Activated gamma-delta T cell treated with anti-CD3 and anti-CD28 coated beads, Interleukin-2, amount 50 U/mL, for 16 hours (primary cell): ENCODE data around the gene CSK.

Experiments
- DNase-seq: peaks from one replicate; pipeline ENCODE4 v3.0.0-alpha.2; 2020; ENCODE audit warnings: low read depth

Gene CSK

GRCh38 chr15:74801311-74801997 lies 19.6 kb downstream of the CSK start:
- no peak for DNase-seq

GRCh38 chr15:74802290-74802689 lies 20.4 kb downstream of the CSK start:
- DNase-seq, result no peak

GRCh38 chr15:74802862-74803447 lies 21.1 kb downstream of the CSK start:
- DNase-seq, result no peak

DNA sequence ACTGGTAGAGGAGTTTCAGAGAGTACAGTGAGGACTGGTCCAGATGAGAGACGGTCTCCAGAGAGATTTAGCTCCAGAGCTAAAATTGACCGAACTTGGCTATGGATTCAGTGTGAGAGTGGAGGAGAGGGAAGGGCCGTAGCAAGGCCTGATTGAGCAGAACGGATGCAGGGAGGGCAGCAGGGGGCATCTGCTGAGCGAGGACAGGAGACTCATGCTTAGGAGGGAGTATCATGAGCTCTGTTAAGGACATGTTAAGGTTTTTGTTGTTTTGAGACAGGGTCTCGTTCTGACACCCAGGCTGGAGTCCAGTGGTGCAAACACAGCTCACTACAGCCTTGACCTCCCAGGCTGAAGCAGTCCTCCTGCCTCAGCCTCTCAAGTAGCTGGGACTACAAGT lies 23.1 kb downstream of the CSK start:
- no peak for DNase-seq

GRCh38 chr15:74807282-74807681 lies 25.4 kb downstream of the CSK start:
- no peak for DNase-seq

GRCh38 chr15:74808078-74808839 lies 26.4 kb downstream of the CSK start:
- DNase-seq, result no peak

GRCh38 chr15:74808840-74809229 lies 27.0 kb downstream of the CSK start:
- DNase-seq, result no peak

DNA sequence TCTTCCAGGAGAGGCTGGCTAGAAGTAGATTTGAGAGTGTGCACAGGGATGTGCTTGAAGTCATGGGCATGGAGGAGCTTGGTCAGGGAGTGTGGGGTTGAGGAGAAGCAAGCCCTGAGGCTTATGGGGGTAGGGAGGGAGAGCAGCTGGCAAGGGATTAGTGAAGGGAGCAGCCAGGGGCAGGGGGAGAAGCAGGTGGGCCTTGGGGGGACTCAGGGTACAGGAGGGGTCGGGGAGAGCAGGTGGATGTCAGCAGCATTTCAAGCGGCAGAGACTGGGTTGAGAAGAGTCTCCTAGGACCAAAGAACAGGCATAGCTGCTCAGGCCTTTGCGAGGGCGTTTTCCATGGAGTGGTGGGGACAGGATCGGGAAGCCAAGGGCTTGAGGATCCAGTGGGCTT lies 27.4 kb downstream of the CSK start:
- DNase-seq, result no peak

- DNase-seq, result no peak
Observed at GRCh38 chr15:74809956-74810355, 28.1 kb downstream of the CSK start.

DNA sequence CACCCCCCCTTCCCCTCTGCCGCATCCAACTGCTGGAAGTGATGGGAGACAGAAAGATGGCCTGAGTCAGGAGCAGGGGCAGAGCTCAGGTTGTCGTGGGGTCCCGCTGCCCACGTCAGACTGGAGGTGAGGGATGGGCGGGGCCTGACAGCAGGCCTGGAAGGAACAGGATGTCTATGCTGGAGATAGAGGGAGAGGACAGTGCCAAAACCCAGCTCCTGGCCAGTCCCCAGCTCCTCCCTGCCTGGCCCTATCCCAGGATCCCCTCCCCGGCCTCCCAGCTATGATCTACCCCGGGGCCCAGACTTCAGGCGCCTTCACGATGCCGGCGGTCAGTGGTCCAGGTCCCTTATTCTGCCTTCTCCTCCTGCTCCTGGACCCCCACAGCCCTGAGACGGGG lies 30.7 kb downstream of the CSK start, which contains the start of gene LMAN1L:
LMAN1L (plus strand) TSS at position 303 of the 400 bp plus-strand sequence; CDS start at position 323, 20 bp downstream.
- no peak for DNase-seq

DNA sequence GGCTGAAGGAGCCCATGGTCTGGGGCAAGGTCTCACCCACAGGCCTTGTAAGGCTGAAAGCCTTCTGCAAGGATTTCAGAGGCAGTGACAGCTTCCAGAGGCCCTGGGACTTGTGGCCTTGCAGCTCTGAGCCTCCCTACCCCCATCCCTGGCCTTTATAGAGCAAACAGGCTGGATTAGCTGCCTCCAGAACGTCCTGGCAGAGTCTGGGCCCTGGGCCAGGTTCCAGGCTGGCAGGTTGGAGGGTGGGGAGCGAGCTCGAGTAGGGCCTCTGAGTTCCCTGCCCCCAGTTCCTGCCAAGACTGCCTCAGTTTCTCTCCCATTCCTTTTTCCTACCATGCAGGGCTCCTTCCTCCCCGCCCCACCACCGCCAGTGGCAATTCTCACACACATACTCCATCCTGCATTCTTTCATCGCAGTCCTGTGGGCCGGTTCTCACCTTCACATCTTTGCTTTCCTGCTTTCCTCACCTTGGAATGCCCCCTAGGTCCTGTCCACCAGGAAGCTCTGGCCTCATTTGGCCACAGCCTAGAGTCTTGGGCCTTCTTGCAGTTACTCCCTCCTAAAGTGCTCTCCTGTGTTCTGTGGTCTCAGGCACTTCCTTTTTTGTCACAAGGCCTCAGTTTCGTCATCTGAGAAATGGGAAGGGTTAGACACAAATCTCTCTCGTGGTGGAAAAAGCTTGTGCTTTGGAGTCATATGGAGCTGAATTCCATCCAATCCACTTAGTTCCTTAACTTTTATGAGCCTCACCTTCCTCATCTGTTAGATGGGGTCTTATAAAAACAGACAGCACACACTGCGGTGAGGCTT lies 33.4 kb downstream of the CSK start:
- DNase-seq, result no peak

DNA sequence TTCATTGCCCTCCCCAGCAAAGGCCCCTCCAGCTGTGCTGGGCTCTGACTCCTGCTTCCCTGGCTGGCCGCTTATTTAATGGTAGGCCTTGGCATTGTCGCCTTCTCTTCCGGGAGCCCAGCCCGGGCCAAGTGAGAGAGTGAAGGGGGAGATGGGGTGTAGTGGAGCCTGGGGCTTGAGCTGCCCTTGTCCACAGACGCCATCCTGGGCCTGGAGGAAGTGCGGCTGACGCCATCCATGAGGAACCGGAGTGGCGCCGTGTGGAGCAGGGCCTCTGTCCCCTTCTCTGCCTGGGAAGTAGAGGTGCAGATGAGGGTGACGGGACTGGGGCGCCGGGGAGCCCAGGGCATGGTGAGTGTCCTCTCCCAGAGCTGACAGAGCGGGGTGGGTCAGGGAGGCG lies 34.1 kb downstream of the CSK start:
- no peak for DNase-seq

DNA sequence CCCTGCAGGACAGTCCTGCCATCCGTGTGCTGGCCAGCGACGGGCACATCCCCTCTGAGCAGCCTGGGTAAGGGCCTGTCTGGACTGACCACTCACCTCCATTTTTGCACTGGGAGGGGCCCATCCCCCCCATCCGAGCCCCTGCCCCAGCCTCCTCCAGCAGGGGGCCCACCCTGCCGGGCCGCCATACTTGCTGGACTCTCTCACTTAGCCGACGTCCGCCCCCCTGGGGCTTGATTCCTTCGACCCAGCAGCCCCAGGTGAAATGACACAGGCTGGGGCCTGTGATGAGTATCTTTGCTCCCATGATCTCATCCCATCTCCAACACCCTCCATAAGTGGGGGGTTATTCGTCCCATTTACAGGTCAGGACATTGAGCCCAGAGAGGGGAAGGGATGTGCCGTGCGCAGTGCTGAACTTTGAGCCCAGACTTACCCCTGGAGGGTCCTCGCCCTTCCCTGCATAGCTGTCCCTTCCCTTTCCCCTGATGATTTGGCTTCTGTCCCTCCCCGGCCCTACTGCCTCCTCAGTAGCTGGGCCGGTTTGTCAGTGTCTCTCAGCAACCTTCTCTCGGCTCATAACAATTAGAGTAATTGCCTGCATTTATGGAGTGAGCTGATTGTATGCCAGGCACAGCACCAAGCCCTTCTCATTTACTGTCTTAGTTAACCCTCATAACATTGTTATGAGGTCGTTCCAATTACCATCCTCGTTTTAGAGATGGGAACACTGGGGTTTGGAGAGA lies 34.9 kb downstream of the CSK start:
- DNase-seq, result no peak

DNA sequence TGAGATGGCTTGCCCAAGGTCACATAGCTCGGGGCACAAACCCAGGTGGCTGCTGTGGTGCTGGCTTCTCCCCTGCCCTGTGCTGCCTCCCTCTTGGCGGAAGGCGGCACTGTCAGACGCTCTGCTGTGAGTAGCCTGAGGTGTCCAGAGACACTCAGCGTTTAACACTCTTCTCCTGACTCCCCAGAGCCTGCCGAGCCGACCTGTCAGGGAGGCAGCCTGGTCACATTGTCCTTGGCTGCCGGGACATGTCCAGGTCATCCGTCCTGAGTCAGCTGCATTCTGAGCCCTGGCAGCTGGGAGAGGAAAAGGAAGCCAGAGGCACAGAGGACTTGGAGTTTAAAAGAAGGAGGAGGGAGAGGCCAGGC lies 35.5 kb downstream of the CSK start:
- DNase-seq, result no peak

DNA sequence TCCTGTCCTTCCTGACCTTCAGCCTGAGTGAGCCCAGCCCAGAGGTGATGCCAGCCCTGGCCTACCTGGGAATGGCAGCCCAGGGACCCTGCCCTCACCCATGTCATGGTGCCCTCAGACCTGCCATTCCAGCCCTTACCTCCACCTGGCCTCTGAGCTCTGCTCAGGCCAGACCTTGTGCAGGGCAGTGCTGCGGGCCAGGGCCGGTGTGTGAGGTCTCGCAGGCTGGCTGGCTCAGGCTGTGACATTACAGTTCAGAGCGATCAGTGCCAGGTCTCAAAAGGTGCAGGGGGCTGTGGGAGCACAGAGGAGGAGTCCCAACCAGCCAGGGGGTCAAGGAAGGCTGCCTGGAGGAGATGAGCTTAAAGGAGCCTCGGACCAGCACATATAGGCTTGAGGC lies 38.2 kb downstream of the CSK start:
- no peak for DNase-seq

DNA sequence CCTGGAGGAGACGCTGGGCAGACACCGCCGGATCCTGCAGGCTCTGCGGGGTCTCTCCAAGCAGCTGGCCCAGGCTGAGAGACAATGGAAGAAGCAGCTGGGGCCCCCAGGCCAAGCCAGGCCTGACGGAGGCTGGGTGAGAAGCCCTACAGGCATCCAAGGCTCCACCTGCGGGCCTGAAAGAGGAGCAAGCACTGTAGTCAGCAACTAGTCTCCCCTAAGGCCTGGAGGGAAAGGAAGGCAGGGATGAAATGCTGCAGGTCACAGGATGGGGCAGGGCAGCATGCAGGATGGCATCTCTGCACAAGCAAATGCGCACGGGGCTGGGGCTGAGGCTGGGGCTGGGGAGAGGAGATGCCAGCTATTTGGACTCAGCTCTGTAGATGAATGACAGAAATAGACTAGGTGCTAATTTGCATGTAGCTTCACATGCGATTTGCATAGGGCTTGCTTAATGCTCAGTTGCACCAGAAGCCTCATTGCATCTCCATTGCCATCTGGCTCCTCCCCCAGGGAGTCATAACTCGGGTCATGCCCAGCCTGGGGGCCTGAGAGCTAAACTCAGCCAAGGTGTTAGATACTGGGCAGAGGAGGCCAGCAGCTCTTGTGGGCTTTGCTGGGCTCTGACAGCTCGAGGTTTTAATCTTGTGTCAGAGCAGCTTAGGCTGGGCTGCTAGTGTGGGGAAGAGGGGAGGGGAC lies 39.4 kb downstream of the CSK start:
- no peak for DNase-seq

DNA sequence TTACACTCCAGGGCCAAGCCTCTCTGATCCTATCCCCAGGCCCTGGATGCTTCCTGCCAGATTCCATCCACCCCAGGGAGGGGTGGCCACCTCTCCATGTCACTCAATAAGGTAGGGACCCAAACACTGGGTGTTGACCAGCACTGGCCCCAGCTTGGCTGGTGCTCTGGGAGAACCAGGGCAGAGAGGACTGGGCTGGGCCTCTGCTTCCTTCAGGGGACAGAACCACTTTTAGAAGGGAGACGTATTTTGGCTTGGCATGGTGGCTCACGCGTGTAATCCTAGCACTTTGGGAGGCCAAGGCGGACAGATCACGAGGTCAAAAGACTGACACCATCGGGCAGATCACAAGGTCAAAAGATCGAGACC lies 39.9 kb downstream of the CSK start:
- DNase-seq, result no peak

DNA sequence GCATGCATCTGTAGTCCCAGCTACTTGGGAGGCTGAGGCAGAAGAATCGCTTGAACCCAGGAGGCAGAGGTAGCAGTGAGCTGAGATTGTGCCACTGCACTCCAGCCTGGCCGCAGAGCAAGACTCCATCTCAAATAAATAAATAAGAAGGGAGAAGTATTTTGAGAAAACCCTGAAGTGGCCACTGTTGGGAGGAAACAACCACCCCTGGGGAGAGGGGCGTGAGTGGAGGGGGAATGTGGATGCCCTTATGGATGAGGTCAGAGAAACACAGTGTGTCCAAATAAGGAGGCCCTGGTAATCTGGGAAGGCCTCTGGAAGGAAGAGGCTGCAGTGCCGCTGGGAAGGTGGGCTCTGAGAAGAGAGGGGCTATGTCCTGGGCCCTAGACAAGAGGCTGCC lies 40.4 kb downstream of the CSK start:
- DNase-seq, result no peak

GRCh38 chr15:74823324-74823723 lies 41.4 kb downstream of the CSK start:
- no peak for DNase-seq

- no peak for DNase-seq
Observed at GRCh38 chr15:74824976-74825375, 43.1 kb downstream of the CSK start.

- DNase-seq, result no peak
Observed at GRCh38 chr15:74825866-74826265, 44.0 kb downstream of the CSK start.
